ENCODE measurements around the gene USP31. TPM values are rescaled to one million over a fixed set of nuclear protein-coding genes. Genes with fewer than 3 reads are reported as not detected.

USP31 gene
- total and polyA plus RNA-seq, 2 of the 13 experiments (the other 11 are each of a cell fraction or from before 2014, with no cell fraction given) = 22.5 to 23.3 TPM

GRCh38 chr16:23016368-23016767, 132.9 kb downstream of the USP31 start:
- ATAC-seq (no peak), DNase-seq (ENCODE audit: low spot score) (no peak), FAIRE-seq (no peak)
- H2AFZ ChIP-seq (ENCODE audit: low read length) = no peak overlapping the region
- H3K36me3 ChIP-seq (replicated peaks in 1 of 2; ENCODE audit: control insufficient read depth in 1 of 2, insufficient read depth in 2 of 2, low read length in 2 of 2) = no peaks in the 10 kb centered on the region
- H3K79me2 ChIP-seq (ENCODE audit: insufficient read depth, low read length) = no peaks in the 10 kb centered on the region
- H3K27ac ChIP-seq (ENCODE audit: extremely low read length, insufficient read depth, low read length) = no peak overlapping the region
- H3K4me3 ChIP-seq (replicated peaks in 1 of 3; ENCODE audit: insufficient read depth in 1 of 3, low read depth in 2 of 3, low read length in 3 of 3) = no peak overlapping the region
- in situ Hi-C loops (cut with HindIII; ENCODE audit: extremely low pct_ligation_motif_present, low pct_unique_long_range_greater_than_20kb) = no loop called here
- H3K9ac ChIP-seq (ENCODE audit: insufficient read depth, low read depth, low read length) = no peak overlapping the region
- POLR2A ChIA-PET = no interaction called here
- WGBS (ENCODE audit: low lambda C conversion rate) = 6% methylated on average over 1 of the region's 1 CpG
- H3K4me1 ChIP-seq (ENCODE audit: insufficient read depth, low read length) = 0 out of 2 replicates have a peak, but pooled peaks cover 6% of the 10 kb centered on the region
- H3K27me3 ChIP-seq (ENCODE audit: control insufficient read depth in 1 of 2, insufficient read depth in 2 of 2, low read length in 2 of 2) = peaks cover 0 to 6% of the 10 kb centered on the region in 2 experiments; a peak in 3 of 5 replicates
- TF ChIP-seq RARA (CRISPR knock-in tag; IDR thresholded peaks at IDR 0.05) = no peak
- TF ChIP-seq TEAD2 (CRISPR knock-in tag; IDR thresholded peaks at IDR 0.05) = no peak
- TF ChIP-seq ZNF670 (CRISPR knock-in tag; IDR thresholded peaks at IDR 0.05; ENCODE audit: borderline replicate concordance) = no peak
- TF ChIP-seq, protein P1, sequence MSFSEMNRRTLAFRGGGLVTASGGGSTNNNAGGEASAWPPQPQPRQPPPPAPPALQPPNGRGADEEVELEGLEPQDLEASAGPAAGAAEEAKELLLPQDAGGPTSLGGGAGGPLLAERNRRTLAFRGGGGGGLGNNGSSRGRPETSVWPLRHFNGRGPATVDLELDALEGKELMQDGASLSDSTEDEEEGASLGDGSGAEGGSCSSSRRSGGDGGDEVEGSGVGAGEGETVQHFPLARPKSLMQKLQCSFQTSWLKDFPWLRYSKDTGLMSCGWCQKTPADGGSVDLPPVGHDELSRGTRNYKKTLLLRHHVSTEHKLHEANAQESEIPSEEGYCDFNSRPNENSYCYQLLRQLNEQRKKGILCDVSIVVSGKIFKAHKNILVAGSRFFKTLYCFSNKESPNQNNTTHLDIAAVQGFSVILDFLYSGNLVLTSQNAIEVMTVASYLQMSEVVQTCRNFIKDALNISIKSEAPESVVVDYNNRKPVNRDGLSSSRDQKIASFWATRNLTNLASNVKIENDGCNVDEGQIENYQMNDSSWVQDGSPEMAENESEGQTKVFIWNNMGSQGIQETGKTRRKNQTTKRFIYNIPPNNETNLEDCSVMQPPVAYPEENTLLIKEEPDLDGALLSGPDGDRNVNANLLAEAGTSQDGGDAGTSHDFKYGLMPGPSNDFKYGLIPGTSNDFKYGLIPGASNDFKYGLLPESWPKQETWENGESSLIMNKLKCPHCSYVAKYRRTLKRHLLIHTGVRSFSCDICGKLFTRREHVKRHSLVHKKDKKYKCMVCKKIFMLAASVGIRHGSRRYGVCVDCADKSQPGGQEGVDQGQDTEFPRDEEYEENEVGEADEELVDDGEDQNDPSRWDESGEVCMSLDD (CRISPR knock-in tag; IDR thresholded peaks at IDR 0.05; ENCODE audit: borderline replicate concordance) = no peak
- TF ChIP-seq, protein P2, sequence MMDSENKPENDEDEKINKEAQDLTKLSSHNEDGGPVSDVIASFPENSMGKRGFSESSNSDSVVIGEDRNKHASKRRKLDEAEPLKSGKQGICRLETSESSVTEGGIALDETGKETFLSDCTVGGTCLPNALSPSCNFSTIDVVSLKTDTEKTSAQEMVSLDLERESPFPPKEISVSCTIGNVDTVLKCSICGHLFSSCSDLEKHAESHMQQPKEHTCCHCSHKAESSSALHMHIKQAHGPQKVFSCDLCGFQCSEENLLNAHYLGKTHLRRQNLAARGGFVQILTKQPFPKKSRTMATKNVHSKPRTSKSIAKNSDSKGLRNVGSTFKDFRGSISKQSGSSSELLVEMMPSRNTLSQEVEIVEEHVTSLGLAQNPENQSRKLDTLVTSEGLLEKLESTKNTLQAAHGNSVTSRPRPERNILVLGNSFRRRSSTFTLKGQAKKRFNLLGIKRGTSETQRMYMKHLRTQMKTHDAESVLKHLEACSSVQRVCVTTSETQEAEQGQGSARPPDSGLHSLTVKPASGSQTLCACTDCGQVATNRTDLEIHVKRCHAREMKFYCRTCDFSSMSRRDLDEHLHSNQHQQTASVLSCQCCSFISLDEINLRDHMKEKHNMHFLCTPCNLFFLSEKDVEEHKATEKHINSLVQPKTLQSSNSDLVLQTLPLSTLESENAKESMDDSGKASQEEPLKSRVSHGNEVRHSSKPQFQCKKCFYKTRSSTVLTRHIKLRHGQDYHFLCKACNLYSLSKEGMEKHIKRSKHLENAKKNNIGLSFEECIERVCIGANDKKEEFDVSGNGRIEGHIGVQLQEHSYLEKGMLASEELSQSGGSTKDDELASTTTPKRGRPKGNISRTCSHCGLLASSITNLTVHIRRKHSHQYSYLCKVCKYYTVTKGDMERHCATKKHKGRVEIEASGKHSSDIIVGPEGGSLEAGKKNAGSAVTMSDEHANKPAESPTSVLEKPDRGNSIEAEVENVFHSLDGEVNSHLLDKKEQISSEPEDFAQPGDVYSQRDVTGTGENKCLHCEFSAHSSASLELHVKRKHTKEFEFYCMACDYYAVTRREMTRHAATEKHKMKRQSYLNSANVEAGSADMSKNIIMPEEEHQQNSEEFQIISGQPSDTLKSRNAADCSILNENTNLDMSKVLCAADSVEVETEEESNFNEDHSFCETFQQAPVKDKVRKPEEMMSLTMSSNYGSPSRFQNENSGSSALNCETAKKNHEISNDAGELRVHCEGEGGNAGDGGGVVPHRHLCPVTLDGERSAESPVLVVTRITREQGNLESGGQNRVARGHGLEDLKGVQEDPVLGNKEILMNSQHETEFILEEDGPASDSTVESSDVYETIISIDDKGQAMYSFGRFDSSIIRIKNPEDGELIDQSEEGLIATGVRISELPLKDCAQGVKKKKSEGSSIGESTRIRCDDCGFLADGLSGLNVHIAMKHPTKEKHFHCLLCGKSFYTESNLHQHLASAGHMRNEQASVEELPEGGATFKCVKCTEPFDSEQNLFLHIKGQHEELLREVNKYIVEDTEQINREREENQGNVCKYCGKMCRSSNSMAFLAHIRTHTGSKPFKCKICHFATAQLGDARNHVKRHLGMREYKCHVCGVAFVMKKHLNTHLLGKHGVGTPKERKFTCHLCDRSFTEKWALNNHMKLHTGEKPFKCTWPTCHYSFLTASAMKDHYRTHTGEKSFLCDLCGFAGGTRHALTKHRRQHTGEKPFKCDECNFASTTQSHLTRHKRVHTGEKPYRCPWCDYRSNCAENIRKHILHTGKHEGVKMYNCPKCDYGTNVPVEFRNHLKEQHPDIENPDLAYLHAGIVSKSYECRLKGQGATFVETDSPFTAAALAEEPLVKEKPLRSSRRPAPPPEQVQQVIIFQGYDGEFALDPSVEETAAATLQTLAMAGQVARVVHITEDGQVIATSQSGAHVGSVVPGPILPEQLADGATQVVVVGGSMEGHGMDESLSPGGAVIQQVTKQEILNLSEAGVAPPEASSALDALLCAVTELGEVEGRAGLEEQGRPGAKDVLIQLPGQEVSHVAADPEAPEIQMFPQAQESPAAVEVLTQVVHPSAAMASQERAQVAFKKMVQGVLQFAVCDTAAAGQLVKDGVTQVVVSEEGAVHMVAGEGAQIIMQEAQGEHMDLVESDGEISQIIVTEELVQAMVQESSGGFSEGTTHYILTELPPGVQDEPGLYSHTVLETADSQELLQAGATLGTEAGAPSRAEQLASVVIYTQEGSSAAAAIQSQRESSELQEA (CRISPR knock-in tag; IDR thresholded peaks at IDR 0.05; ENCODE audit: not compliant biosample characterization) = no peak
- no peak for TF ChIP-seq CBX2 (IDR thresholded peaks at IDR 0.05; ENCODE audit: low read depth, low read length)
- TF ChIP-seq CBX2 (CRISPR knock-in tag; IDR thresholded peaks at IDR 0.05; ENCODE audit: low read depth) = no peak
- no peak for TF ChIP-seq DRAP1 (CRISPR knock-in tag; IDR thresholded peaks at IDR 0.05)
- TF ChIP-seq KDM4B (CRISPR knock-in tag; IDR thresholded peaks at IDR 0.05) = no peak
- no peaks in the 10 kb centered on the region for H3K9me3 ChIP-seq (ENCODE audit: low read length)
- no peaks in the 10 kb centered on the region for H4K20me1 ChIP-seq (ENCODE audit: insufficient read depth, low read length)
- CTCF ChIA-PET (ENCODE audit: low intra/inter-chr PET ratio, low total read pairs) = no interaction called here
- H3K4me2 ChIP-seq (ENCODE audit: low read depth, low read length) = no peak overlapping the region
- intact Hi-C loops (cut with micrococcal nuclease; ENCODE audit: unreplicated experiment) = no loop called here
- BruUV-seq (replicated peaks) = no TSS peak

Data from HepG2 (cell line).